Measurements from ENCODE around the gene GSTK1. TPM values are rescaled to one million over a fixed set of nuclear protein-coding genes. Genes with fewer than 3 reads are reported as not detected.

The GSTK1 gene
- total and polyA plus RNA-seq, 8 donors = 71.8 to 305 (median 152) TPM

DNA sequence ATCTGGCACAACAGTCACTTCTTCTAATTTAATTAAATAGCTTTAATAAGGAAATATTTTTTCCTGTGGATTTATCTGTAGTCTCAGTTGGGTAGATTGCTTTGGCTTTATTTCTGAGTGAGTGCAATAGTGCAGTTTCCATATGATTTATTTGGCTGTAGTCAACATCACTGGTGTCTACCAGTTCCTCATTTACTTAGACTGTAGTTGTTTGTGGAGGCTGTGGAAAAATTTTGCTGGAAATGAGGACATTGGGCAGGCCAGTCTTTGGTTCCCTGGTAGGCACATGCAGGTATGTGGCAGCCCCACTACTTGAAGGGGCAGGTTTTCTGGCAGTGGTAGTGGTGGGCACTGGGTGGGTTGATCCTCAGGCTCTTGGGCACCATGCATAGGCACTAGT, 25.9 kb upstream of the GSTK1 start:
- intact Hi-C loops (cut with DNase I; ENCODE audit: low total_unique reads) = loop anchor here (5.0 kb wide), 1 partner anchor 70 kb away; no protein-coding TSS in a partner anchor
- TF ChIP-seq POLR2AphosphoS5 (IDR thresholded peaks at IDR 0.05) = no peak
- no peak for TF ChIP-seq POLR2A (IDR thresholded peaks at IDR 0.05)
- TF ChIP-seq CTCF (IDR thresholded peaks at IDR 0.05) = no peak
- TF ChIP-seq EP300 (IDR thresholded peaks at IDR 0.05) = no peak
- peaks cover 0 to 20% (median 8%) of the 10 kb centered on the region in 4 donors for H3K9me3 ChIP-seq
- no peak for DNase-seq
- H3K4me3 ChIP-seq = no peak overlapping the region
- no peaks in the 10 kb centered on the region for H3K36me3 ChIP-seq
- H3K4me1 ChIP-seq = peaks cover 0 to 9% (median 3%) of the 10 kb centered on the region in 4 donors
- peak overlapping the region in 1 of 5 donors; percentile 4 for H3K27ac ChIP-seq
- H3K27me3 ChIP-seq = no peaks in the 10 kb centered on the region

DNA sequence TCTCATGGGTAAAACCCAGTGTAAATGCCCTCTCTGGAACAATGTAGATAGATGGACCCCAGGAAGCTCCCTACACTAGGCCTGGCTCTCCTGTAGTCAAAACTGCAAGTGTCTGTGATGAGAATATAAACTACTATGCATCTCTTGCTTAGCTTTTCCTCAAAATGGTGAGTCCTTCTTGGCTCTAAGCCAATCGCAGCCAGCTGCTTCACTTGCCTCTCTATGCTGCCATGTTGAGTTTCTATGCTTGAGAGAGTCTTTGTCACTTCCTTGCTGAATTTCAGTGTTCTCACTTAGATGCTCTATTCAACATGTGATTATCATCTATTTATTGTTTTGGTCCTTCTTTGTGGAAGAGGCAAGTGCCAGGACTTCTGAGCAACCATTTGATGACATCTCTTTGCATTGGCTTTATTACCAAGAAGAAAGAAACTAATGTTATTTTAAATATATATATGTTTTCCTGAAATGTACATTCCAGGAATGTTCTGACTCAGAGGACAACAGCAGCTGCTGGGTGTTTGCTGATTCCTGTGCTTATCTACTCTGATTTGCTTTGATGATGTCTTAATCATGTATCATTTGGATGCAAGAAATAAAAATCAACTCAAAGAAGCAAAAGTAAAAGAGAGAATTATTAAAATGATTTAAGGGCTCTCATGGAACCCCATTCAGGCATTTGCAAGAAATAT, 24.8 kb upstream of the GSTK1 start:
- no peak for DNase-seq
- Histone ChIP-seq H3K27ac (peak overlapping the region in 2 of 5 donors; percentile 47 to 52), H3K36me3 (no peaks in the 10 kb centered on the region), H3K9me3 (peaks cover 0 to 16% (median 8%) of the 10 kb centered on the region in 4 donors), H3K4me1 (peaks cover 0 to 18% (median 7%) of the 10 kb centered on the region in 4 donors), H3K27me3 (no peaks in the 10 kb centered on the region), H3K4me3 (no peak overlapping the region)
- intact Hi-C loops (cut with DNase I; ENCODE audit: low total_unique reads) = loop anchor here (5.0 kb wide), 1 partner anchor 69 kb away; no protein-coding TSS in a partner anchor
- no peak for TF ChIP-seq EP300 (IDR thresholded peaks at IDR 0.05)
- TF ChIP-seq CTCF (IDR thresholded peaks at IDR 0.05) = no peak
- TF ChIP-seq POLR2A (IDR thresholded peaks at IDR 0.05) = no peak
- TF ChIP-seq POLR2AphosphoS5 (IDR thresholded peaks at IDR 0.05) = no peak
- 85 to 100% (median 97%) methylated on average over 1 of the region's 1 CpG for WGBS, 5 donors

- peaks cover 0 to 16% (median 8%) of the 10 kb centered on the region in 4 donors for H3K9me3 ChIP-seq
- H3K27ac ChIP-seq = peak overlapping the region in 2 of 5 donors; percentile 52 to 65
- no peaks in the 10 kb centered on the region for H3K36me3 ChIP-seq
- no peaks in the 10 kb centered on the region for H3K27me3 ChIP-seq
- TF ChIP-seq CTCF (IDR thresholded peaks at IDR 0.05) (no peak), POLR2A (IDR thresholded peaks at IDR 0.05) (no peak), EP300 (IDR thresholded peaks at IDR 0.05) (no peak), POLR2AphosphoS5 (IDR thresholded peaks at IDR 0.05) (no peak)
- peaks cover 0 to 24% (median 10%) of the 10 kb centered on the region in 4 donors for H3K4me1 ChIP-seq
- DNase-seq = no peak
- intact Hi-C loops (cut with DNase I; ENCODE audit: low total_unique reads) = loop anchor here (5.0 kb wide), 1 partner anchor 67 kb away; no protein-coding TSS in a partner anchor
- no peak overlapping the region for H3K4me3 ChIP-seq
Measured at GRCh38 chr7:143239813-143240212, 23.4 kb upstream of the GSTK1 start.

DNA sequence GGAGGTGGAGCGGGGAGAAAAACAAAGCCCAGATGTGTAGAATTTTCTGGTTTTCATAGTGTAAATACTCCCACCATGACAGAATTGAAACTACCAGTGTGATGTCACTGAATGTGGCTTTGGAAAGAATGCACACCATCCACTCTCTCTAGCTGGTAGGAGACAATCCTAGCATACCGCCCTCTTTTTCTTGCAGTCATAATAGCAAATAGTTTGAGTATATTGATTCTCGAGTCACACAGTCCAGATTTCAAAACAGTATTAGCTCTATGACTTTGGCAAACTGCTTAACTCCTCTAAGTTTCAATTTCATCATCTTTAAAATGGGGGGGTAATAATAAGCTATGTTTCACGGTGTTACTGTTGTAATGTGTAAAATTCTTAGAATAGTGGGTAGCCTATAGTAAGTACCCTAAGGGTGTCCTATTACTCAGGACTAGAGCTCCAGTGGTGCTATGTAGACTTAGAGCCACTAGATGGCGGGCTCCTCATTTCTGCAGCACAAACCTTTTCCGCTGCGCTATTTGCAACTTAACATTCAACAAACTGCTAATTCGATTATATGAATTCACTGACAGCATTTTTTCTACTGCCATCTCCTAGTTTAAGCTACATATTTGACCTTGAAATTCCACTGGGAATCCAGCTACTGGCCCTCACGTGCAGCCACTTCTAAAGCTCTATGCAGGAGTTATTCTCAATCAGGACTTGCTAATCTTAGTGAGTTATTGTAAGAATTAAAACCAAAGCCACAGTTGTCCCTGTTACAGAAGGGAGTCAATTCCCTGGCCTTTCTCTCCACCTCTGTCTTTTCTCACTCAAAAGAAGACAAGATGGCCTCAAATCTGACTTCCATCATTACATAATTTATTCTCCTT, 22.7 kb upstream of the GSTK1 start:
- H3K36me3 ChIP-seq = no peaks in the 10 kb centered on the region
- peaks cover 0 to 16% (median 8%) of the 10 kb centered on the region in 4 donors for H3K9me3 ChIP-seq
- TF ChIP-seq POLR2A (IDR thresholded peaks at IDR 0.05) (no peak), CTCF (IDR thresholded peaks at IDR 0.05) (peak in 5 of 7 experiments; percentile 56 to 92 (median 89)), EP300 (IDR thresholded peaks at IDR 0.05) (no peak), POLR2AphosphoS5 (IDR thresholded peaks at IDR 0.05) (peak in 1 of 3 donors; percentile 18)
- peaks cover 0 to 27% (median 12%) of the 10 kb centered on the region in 4 donors for H3K4me1 ChIP-seq
- no peak overlapping the region for H3K4me3 ChIP-seq
- intact Hi-C loops (cut with DNase I; ENCODE audit: low total_unique reads) = no loop called here
- WGBS, 5 donors = 16 to 20% (median 17%) methylated on average over 9 of the region's 9 CpGs
- no peaks in the 10 kb centered on the region for H3K27me3 ChIP-seq
- peak; percentile 74 to 91 for DNase-seq
- H3K27ac ChIP-seq = peak overlapping the region in 2 of 5 donors; percentile 52 to 65

Data from stomach (tissue), 9 donors.